KMS-11 (cell line): ENCODE data around the gene TPD52L2.

Experiments used
- H2AFZ ChIP-seq: fragments of 200-600 bp; sonication (generic); 2 replicates; pipeline ENCODE4 v1.6.1; 2016; ENCODE audit warnings: antibody characterized with exemption, mixed run types, low read depth
- H3K27ac ChIP-seq: fragments of 200-600 bp; sonication (generic); 2 replicates; pipeline ENCODE4 v1.6.1; 2016; ENCODE audit warnings: mild to moderate bottlenecking, mixed run types
- H3K27me3 ChIP-seq: fragments of 200-600 bp; sonication (generic); 2 replicates; pipeline ENCODE4 v1.6.1; 2017; ENCODE audit warnings: mild to moderate bottlenecking, low read depth, mixed run types, moderate library complexity; ENCODE audit not compliant: insufficient read depth
- H3K36me3 ChIP-seq: fragments of 200-600 bp; sonication (generic); 2 replicates; pipeline ENCODE4 v1.6.1; 2017; ENCODE audit warnings: mild to moderate bottlenecking, mixed run types; ENCODE audit not compliant: insufficient read depth
- H3K4me1 ChIP-seq: fragments of 200-600 bp; sonication (generic); 2 replicates; pipeline ENCODE4 v1.6.1; 2016; ENCODE audit warnings: mild to moderate bottlenecking, low read depth, mixed run types; ENCODE audit not compliant: poor library complexity, severe bottlenecking
- H3K4me2 ChIP-seq: fragments of 200-600 bp; sonication (generic); 2 replicates; pipeline ENCODE4 v1.7.0; 2016; ENCODE audit warnings: mild to moderate bottlenecking, mixed run types
- H3K4me3 ChIP-seq: fragments of 200-600 bp; sonication (generic); IDR thresholded peaks from 2 replicates; pipeline ENCODE4 v1.6.1; 2017; ENCODE audit warnings: low read depth, low read length, mixed read lengths; ENCODE audit not compliant: insufficient read depth
- H3K79me2 ChIP-seq: fragments of 200-600 bp; sonication (generic); 2 replicates; pipeline ENCODE4 v1.6.1; 2016; ENCODE audit warnings: low read depth, mixed run types; ENCODE audit not compliant: insufficient read depth
- H3K9ac ChIP-seq: fragments of 200-600 bp; sonication (generic); 2 replicates; pipeline ENCODE4 v1.6.1; 2016; ENCODE audit warnings: mild to moderate bottlenecking, mixed run types
- H4K20me1 ChIP-seq: fragments of 200-600 bp; sonication (generic); 2 replicates; pipeline ENCODE4 v1.6.1; 2016; ENCODE audit warnings: mild to moderate bottlenecking, mixed run types; ENCODE audit not compliant: insufficient read depth
- TF ChIP-seq, protein P1 (sequence below): fragments of 200-600 bp; sonication (generic); conservative IDR thresholded peaks from 2 replicates; pipeline ENCODE4 v1.6.1; 2017; ENCODE audit warnings: low read depth, mild to moderate bottlenecking, antibody characterized with exemption, low read length, moderate library complexity, mixed read lengths

Gene TPD52L2

DNA sequence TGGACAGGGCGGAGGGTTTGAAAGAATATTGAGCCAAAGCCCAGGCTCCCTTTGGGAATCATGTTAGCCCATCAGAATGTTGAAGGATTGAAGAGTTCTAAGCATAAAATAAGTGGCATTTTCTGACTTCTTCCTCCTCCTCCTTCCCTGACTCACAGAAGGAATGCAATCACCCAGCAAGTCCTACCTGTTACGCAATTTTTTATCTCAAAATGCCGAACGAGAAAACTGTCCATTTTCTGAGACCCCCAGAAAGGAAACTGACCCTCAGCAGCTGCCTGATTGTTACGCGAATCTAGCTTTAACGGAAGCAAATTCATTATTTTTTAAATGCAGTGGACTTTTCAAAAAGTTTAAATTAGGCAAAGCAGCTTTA, 25.1 kb downstream of the TPD52L2 start:
- H4K20me1 ChIP-seq, result no peaks in the 10 kb centered on the region
- TF ChIP-seq, protein P1, sequence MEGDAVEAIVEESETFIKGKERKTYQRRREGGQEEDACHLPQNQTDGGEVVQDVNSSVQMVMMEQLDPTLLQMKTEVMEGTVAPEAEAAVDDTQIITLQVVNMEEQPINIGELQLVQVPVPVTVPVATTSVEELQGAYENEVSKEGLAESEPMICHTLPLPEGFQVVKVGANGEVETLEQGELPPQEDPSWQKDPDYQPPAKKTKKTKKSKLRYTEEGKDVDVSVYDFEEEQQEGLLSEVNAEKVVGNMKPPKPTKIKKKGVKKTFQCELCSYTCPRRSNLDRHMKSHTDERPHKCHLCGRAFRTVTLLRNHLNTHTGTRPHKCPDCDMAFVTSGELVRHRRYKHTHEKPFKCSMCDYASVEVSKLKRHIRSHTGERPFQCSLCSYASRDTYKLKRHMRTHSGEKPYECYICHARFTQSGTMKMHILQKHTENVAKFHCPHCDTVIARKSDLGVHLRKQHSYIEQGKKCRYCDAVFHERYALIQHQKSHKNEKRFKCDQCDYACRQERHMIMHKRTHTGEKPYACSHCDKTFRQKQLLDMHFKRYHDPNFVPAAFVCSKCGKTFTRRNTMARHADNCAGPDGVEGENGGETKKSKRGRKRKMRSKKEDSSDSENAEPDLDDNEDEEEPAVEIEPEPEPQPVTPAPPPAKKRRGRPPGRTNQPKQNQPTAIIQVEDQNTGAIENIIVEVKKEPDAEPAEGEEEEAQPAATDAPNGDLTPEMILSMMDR, result no peak
- no peaks in the 10 kb centered on the region for H3K36me3 ChIP-seq
- H3K4me1 ChIP-seq, result no peaks in the 10 kb centered on the region
- H3K4me3 ChIP-seq, result no peak overlapping the region
- no peaks in the 10 kb centered on the region for H3K27me3 ChIP-seq
- no peak overlapping the region for H3K9ac ChIP-seq
- H3K27ac ChIP-seq, result no peak overlapping the region
- H2AFZ ChIP-seq, result no peak overlapping the region
- no peaks in the 10 kb centered on the region for H3K79me2 ChIP-seq
- no peak overlapping the region for H3K4me2 ChIP-seq

DNA sequence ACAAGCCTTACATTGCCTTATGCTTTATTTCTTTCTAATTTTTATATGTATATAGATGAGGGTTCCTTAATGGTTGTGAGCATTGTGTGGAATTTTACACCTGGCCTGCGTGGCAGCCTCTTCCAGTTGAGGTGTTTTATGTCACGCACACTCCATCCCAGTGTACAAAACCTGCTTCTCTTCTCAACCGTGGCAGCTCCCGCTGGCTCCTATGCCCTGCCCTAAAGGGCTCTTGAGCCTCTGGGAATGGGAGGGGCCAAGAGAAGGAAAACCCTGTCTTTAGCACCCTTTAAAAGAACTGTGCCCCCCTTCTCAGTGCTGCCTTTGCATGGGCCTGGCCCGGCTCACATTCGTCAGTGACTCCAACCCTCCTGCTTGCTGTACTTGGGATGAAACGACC, 25.5 kb downstream of the TPD52L2 start:
- Histone ChIP-seq H3K27me3 (no peaks in the 10 kb centered on the region), H3K36me3 (no peaks in the 10 kb centered on the region), H4K20me1 (0 out of 2 replicates have a peak, but pooled peaks cover 1% of the 10 kb centered on the region)

DNA sequence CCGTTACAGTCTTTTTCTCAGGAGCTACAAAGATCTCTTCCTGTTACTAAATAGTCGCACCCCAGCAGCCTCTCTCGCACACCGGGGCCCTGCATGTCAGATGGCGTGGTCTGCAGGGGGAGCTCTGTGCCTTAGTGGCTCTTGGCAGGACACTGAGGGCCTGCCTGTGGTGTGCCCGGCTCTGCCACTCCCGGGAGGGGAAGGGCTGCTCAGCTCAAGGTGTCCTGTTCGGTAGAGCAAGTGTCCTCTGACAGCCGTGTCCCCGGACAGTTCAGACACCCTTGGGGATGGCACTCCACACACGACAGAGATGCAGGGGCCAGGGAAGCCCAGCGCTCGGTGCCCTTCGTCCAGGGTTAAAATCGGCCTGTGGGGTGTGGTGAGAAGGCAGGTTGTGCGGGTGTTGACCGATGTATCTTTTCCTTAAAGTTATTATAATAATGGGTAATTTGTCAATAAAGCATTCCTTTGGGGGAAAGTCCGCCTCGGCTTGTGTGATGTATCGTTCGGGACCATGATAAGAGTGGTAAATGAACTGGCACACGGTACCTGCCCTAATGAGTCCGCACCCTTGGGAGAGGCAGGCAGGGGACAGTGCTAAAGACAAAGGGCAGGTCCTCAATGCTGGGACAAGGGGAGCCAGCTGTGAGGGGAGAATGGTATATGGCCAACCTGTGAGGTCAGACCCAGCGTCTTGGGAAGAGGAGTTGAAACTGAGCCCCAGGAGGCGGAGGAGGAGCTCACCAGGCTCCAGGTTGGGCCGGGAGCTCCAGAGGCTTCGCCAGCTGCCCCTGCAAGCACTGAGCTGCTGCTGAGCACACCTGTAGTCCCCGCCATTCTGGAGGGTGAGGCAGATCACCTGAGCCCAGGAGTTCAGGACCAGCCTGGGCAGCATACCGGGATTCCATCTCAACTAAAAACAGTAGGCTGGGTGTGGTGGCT, 26.3 kb downstream of the TPD52L2 start:
- H2AFZ ChIP-seq, result no peak overlapping the region
- no peaks in the 10 kb centered on the region for H3K36me3 ChIP-seq
- H3K27me3 ChIP-seq, result no peaks in the 10 kb centered on the region
- no peak overlapping the region for H3K27ac ChIP-seq
- H4K20me1 ChIP-seq, result peaks cover 6% of the 10 kb centered on the region
- no peak overlapping the region for H3K4me3 ChIP-seq
- TF ChIP-seq, protein P1, result no peak
- no peak overlapping the region for H3K4me2 ChIP-seq
- no peak overlapping the region for H3K9ac ChIP-seq
- peaks cover 4% of the 10 kb centered on the region for H3K4me1 ChIP-seq
- H3K79me2 ChIP-seq, result peaks cover 7% of the 10 kb centered on the region; the same call in 1 of the 2 replicates

More for the DNA sequence above, 25.5 kb downstream of the TPD52L2 start:
- H3K4me1 ChIP-seq, result no peaks in the 10 kb centered on the region
- peaks cover 1% of the 10 kb centered on the region; the same call in 1 of the 2 replicates for H3K79me2 ChIP-seq
- TF ChIP-seq, protein P1, result no peak
- no peak overlapping the region for H3K9ac ChIP-seq
- H3K27ac ChIP-seq, result no peak overlapping the region
- H2AFZ ChIP-seq, result no peak overlapping the region
- no peak overlapping the region for H3K4me2 ChIP-seq
- no peak overlapping the region for H3K4me3 ChIP-seq

DNA sequence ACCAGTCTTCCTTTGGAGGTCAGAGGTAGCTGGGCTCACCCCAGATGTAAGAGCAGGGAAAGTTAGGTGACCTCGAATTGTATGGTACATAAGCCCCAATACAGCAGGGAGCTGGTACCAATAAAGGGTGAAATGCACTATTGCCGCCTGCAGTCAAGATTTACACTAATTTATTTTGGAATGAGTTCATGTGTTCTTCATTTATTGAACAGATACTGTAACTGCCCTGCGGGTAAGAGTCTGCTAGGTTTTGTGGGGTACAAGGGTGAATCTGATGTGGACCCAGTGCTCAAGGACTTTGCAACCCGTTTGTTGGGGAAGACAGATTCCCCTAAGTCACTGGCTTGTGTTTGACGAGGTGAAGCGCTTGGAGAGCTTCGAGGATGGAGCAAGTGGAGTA, 27.3 kb downstream of the TPD52L2 start:
- H3K9ac ChIP-seq, result no peak overlapping the region
- H3K27ac ChIP-seq, result no peak overlapping the region
- H3K27me3 ChIP-seq, result no peaks in the 10 kb centered on the region
- peaks cover 14% of the 10 kb centered on the region for H3K4me1 ChIP-seq
- H3K36me3 ChIP-seq, result no peaks in the 10 kb centered on the region
- H4K20me1 ChIP-seq, result peaks cover 16% of the 10 kb centered on the region
- H3K79me2 ChIP-seq, result peaks cover 18% of the 10 kb centered on the region; the same call in 1 of the 2 replicates
- H2AFZ ChIP-seq, result no peak overlapping the region
- TF ChIP-seq, protein P1, result no peak
- H3K4me2 ChIP-seq, result no peak overlapping the region
- H3K4me3 ChIP-seq, result no peak overlapping the region
